GM21723 (cell line): Measurements from ENCODE around the gene PAQR4.
"Not testable (repeated sequence)": the region's sequence is repeated elsewhere in the genome, so short reads cannot be mapped to it uniquely, and the experiment has no call there.

Experiments
- ATAC-seq: cut with Tn5 transposase; IDR thresholded peaks from one replicate; pipeline ENCODE4 v1.9.1; 2021; ENCODE audit warnings: mild to moderate bottlenecking, moderate library complexity; ENCODE audit not compliant: unreplicated experiment

The PAQR4 gene

DNA sequence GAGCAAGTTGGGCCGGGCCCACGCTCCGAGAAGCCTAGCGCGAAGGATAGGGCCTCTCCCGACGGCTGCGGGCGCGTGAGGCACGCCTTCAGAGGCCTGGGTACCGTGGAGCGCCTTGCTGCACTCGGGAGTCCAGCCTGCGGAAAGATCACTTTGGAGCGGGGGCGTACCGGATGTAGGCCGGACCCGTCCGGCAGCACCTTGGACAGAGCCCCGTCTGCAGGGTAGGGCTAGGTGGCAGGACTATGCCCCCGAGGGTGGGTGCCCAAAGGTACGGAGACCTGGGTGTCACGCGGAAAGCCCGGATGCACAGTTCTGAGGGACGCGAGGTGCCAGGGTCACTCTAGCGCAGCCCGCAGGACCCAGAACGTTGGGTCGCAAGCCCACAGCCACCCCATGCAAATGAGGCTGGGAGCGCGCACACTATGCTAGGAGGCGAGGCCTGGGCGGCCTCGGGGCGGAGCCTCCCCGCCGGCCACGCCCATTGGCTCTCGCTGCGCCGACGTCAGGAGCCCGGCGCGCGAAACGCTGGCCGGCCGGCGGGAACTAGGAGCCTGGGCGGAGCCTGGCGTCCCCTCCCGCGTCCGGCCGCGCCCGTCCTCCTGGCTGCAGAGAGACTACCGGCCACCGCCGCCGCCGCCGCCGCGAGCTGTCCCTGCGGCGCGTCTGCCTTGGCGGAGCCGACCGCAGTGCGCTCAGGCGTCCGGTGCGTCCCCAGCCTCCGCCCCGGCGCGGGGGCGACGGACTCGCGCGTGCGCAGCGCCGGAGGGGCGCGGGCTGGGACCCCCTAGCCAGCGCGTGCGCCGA is at the start of gene PAQR4:
Gene PAQR4, plus strand, starts transcription at position 611 of the 807 bp plus-strand sequence. CDS start 327 bp downstream, outside the sequence.
- ATAC-seq = peak; percentile 67

DNA sequence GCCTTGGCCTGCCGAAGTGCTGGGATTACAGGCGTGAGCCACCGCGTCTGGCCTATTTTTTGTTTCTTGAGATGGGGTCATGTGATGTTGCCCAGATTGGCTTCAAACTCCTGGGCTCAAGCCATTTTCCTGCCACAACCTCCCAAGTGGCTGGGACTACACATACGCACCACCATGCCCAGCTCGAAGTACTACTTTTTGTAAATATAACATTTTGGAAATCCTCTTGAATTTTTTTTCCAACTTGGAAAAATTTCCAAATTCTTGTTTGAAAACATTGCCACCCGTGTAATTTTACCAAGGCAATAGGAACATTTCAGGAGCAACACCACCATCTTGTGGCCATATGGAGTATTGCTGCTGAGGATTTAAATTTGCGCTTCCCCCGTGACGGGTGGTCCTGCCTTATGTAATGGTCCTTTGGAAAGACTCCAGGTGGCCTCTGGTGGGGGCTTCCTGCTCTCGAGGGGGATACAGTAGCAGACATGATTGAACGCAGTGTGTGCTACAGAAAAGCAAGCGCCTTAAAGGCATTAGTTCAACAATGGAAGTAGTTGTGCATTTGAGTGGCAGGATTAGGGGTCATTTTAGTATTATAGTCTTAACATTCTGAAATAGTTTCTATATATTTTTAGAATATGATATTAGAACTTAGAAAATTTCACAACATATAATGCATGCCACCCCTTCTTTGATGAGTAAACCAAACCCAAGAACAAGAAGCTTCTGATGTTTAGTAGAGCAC is 49.5 kb upstream of the PAQR4 start:
- ATAC-seq = no peak

DNA sequence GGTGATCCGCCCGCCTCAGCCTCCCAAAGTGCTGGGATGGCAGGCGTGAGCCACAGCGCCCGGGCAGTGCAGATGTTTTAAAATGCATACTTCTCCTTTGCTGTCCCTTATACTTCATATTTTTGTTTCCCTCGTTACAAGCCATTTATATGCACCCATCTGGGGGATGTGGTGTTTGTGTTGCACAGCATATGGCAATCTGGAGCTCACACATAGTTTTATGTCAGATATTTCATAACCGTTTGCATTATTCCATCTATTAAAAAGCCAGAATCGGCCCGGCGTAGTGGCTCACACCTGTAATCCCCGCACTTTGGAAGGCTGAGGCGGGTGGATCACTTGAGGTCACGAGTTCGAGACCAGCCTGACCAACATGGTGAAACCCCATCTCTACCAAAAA is 45.7 kb upstream of the PAQR4 start:
- no peak for ATAC-seq

- no peak for ATAC-seq
Measured at GRCh38 chr16:2924901-2925755, 44.0 kb upstream of the PAQR4 start.

DNA sequence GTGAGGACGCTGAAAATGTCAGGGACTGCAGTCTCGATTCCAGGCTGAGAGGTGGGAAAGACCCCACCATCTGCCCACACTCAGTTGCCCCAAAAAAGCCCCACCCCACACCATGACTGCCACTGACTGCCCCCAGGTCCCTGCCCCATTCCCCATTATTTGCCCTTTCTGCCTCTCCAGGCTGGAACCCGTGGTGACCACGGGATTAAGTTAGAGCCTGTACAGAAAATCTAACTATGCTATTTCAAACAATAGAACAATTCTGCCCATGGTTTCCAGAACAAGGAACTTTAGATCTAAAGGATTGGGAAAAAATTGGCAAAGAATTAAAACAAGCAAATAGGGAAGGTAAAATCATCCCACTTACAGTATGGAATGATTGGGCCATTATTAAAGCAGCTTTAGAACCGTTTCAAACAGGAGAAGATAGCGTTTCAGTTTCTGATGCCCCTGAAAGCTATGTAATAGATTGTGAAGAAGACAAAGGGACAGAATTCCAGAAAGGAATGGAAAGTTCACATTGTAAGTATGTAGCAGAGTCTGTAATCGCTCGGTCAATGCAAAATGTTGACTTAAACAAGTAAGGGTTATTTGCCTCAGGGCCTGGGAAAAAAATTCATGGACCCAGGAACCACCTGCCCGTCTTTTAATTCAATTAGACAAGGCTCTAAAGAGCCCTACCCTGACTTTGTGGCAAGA is 43.0 kb upstream of the PAQR4 start:
- no peak for ATAC-seq

DNA sequence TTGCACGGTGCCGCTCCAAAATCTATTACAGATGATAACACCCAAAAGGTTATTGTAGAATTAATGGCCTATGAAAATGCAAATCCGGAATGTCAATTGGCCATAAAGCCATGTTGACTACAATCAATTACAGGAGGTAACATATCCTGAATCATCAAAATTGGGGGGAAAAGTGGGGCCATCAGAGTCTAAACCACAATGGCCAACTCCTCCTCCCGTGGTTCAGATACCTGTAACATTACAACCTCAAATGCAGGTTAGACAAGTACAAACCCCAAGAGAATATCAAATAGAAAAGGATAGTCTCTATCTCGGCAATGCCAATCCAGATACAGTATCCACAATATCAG is 42.5 kb upstream of the PAQR4 start:
- ATAC-seq = no peak

DNA sequence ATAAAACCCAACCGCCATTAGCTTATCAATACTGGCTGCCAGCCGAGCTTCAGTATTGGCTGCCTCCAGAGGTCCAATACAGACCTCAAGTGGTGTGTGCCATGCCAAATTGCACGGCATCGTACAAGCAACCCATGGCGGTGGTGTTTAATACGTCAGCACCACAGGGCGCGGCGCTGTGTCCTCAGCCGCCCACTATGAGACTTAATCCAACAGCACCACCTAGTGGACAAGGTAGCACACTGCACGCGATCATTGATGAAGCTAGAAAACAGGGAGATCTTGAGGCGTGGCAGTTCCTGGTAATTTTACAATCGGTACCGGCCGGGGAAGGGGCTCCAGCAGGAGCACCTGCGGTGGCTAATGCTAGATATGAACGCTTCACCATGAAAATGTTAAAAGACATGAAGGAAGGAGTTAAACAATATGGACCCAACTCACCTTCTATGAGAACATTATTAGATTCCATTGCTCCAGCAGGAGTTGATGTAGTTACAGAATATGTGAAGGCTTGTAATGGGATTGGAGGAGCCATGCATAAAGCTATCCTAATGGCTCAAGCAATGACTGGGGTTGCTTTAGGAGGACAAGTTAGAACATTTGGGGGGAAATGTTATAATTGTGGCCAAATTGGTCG is 42.0 kb upstream of the PAQR4 start:
- peak; percentile 72 for ATAC-seq

DNA sequence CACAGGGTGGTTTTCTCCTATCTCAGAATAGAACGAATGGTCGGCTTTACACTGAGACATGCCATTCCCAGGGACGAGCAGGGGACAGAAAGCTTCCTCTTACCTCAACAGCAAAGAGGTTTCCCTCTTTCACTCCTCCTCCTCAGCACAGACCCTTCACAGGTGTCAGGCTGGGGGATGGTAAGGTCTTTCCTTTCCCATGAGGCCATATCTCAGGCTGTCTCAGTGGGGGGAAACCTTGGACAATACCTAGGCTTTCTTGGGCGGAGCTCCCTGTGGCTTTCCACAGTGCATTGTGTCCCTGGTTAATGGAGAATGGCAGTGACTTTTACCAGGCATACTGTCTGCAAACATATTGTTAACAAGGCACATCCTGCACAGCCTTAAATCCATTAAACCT is 41.0 kb upstream of the PAQR4 start:
- not testable (repeated sequence) for ATAC-seq

DNA sequence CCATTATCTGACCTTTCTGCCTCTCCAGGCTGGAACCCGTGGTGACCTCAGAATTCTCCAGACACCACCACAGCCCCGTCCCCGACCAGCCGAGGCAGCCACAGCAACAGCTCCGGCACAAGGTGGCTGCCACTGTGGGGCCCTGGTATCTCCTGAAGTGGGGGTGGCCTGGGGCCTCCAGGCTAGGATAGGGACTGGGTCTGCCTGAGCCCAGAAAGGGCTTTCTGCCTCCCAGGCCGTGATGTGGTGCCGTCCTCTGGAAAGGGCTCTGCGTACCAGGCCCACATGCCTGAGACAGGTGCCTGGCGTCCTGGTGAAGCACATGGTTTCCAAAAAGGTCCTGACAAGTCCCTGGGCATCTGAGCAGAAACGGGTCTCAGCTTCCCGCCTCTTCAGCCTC is 40.4 kb upstream of the PAQR4 start:
- ATAC-seq = no peak

- ATAC-seq = no peak
Measured at GRCh38 chr16:2929693-2930092, 39.5 kb upstream of the PAQR4 start.

DNA sequence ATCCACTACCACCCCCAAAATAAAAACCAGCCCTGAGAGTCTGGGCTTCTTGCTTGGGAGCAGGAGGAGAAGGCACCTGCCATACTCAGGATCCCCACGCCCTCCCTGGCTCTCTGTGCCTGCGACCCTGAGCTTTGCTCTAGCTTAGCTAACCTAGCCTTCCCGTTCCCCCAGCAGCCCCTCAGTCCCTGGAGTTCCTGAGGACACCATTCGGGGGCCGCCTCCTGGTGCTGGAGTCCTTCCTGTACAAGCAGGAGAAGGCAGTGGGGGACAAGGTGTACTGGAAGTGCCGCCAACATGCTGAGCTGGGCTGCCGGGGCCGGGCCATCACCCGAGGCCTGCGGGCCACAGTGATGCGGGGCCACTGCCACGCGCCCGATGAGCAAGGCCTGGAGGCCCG is 38.9 kb upstream of the PAQR4 start:
- ATAC-seq = no peak

DNA sequence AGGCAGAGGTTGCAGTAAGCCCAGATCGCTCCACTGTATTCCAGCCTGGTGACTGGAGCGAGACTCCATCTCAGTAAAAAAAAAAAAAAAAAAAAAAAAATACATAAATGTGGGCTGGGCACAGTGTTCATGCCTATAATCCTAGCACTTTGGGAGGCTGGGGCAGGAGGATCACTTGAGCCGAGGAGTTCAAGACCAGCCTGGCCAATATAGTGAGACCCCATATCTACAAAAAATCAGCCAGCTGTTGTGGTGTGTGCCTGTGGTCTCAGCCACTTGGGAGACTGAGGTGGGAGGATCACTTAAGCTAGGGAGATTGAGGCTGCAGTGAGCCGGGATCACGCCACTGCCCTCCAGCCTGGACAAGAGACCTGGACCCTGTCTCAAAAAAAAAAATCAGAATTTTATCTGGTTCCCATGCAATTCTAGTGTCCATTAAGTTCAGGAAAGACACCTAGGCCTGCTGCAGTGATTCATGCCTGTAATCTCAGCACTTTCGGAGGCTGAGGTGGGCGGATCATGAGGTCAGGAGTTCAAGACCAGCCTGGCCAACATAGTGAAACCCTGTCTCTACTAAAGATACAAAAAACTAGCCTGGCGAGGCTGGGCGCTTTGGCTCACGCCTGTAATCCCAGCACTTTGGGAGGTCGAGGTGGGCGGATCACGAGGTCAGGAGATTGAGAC is 37.8 kb upstream of the PAQR4 start:
- not testable (repeated sequence) for ATAC-seq

GRCh38 chr16:2933136-2933535 is 36.0 kb upstream of the PAQR4 start:
- ATAC-seq = no peak

- ATAC-seq = no peak
Measured at GRCh38 chr16:2933701-2934100, 35.4 kb upstream of the PAQR4 start.

DNA sequence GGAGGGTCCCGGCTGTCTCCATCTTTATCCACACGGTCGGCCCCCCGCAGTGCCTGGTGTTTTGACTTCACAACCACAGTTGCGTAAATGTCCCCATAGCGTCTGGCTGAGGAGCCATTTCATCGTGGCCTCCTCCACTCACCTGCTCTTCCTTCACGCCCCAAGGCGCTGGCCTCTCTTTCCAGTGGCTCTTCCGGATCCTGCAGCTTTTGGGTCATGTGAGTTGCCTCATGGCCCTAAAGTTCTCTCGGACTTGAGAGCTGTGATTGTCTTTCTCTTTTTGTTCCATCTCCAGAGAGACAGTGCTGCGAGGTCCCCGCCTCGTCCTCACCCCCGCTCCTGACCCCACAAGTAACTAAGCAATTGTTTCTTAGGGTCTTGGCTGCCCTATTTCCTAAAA is 34.7 kb upstream of the PAQR4 start:
- ATAC-seq = no peak

DNA sequence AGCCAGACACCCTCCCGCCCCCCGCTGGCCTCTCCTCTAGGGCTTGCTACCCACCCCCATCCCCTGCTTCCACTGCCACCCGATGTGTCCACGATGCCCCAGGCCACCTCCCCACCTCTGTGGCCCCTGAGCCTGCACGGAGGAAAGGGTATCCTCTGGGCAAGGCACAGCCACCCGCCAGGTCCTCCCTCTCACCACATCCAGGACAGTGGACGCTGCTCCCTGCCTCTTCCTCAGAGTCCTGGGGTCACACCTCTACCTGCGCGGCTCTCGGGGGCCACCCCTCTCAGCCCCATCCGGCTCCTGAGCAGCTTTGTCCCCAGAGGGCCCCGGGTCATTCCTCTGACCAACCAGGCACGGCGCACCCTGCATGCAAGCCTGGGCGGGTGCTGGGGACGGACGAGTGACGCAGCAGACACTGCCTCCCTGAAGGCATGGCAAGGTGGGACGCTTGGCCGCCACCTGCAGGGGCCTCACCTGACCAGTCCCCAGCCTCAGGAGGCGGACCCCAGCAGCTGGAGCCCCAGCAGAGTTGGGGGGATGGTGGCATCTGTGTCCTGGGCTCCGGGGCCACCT is 32.6 kb upstream of the PAQR4 start:
- no peak for ATAC-seq

DNA sequence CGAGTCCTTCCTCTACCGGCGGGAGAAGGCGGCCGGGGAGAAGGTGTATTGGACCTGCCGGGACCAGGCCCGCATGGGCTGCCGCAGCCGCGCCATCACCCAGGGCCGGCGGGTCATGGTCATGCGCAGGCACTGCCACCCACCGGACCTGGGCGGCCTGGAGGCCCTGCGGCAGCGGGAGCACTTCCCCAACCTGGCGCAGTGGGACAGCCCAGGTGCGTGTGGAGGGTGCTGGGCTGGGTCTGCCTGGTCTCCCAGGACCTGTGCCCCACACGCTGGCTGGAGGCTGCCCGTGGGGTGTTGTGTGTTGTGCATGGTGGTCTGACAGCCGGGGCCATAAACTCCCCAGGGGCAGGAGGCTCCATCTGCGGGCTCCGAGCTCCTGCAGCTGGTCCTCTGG is 32.0 kb upstream of the PAQR4 start:
- ATAC-seq = no peak

- ATAC-seq = no peak
Measured at GRCh38 chr16:2938206-2938605, 30.9 kb upstream of the PAQR4 start.

DNA sequence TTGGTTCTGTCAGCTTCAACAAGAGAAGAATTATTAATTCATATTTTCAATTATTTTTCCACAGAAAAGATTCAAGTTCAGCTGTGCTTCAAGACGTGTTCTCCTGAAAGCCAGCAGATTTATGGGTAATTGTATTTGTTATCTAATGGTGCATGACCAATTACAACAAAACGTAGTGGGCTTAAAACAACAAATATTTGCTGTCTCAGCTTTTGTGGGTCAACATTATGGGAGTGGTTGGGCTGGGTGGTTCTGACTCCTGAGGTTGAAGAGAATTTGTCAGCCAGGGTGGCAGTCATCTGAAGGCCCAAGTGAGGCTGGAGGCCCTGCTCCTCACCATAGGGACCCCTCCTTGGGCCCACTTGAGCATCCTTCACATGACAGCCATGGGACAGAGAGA is 29.2 kb upstream of the PAQR4 start:
- no peak for ATAC-seq
